AG04449 (cell line): Measurements from ENCODE around the gene EPHB2.

Source experiments
- CTCF ChIA-PET: fragments of 350-600 bp; formaldehyde crosslinking; extraction: SDS; loops from one replicate; lab custom pipeline; 2021; ENCODE audit warnings: antibody characterized with exemption; lab: Yijun Ruan, JAX
- POLR2A ChIA-PET: fragments of 400-600, 350-600 bp; formaldehyde crosslinking; extraction: SDS; loops from one replicate; lab custom pipeline; 2020; ENCODE audit warnings: antibody characterized with exemption, inconsistent platforms; lab: Yijun Ruan, JAX
- DNase-seq: peaks from one replicate; pipeline ENCODE4 v3.0.0-alpha.2; 2010; ENCODE audit warnings: low read depth, low spot score
- H3K4me3 ChIP-seq: 2 replicates; pipeline ENCODE4 v1.5.1; 2011; ENCODE audit warnings: low read depth, mild to moderate bottlenecking, control low read depth, low read length
- TF ChIP-seq, protein P1 (sequence below): IDR thresholded peaks from one replicate; pipeline ENCODE4 v1.5.1; 2011; ENCODE audit warnings: mild to moderate bottlenecking, moderate library complexity, low read length, control low read depth, inconsistent platforms; ENCODE audit not compliant: insufficient read depth; ENCODE audit errors: missing control alignments

The EPHB2 gene

DNA sequence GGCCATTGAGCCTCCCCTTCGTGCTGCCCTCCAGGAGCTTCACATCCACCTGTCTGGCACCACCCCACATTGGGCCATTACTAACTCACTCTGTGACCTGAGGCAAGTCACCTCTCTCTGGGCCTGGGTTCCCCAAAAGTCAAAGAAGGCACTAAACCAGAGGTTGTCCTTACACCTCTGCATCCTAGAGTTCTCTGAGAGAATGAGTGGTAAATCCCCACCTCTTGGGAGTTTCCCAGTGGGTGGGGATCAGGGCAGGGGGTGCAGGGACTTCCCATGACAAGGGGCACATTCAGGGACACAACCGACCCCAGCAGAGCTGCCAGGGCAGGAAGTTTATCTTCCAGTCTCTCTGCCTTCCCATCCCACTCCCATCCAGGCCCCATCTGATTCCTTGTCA, 99.7 kb downstream of the EPHB2 start:
- no peak for DNase-seq
- ChIA-PET CTCF (interaction anchor here (0.6 to 5.4 kb wide), 3 partner anchors 106 to 352 kb away, joined by 3 to 34 read pairs (median 8); no protein-coding TSS in a partner anchor), POLR2A (no interaction called here)
- TF ChIP-seq, protein P1, sequence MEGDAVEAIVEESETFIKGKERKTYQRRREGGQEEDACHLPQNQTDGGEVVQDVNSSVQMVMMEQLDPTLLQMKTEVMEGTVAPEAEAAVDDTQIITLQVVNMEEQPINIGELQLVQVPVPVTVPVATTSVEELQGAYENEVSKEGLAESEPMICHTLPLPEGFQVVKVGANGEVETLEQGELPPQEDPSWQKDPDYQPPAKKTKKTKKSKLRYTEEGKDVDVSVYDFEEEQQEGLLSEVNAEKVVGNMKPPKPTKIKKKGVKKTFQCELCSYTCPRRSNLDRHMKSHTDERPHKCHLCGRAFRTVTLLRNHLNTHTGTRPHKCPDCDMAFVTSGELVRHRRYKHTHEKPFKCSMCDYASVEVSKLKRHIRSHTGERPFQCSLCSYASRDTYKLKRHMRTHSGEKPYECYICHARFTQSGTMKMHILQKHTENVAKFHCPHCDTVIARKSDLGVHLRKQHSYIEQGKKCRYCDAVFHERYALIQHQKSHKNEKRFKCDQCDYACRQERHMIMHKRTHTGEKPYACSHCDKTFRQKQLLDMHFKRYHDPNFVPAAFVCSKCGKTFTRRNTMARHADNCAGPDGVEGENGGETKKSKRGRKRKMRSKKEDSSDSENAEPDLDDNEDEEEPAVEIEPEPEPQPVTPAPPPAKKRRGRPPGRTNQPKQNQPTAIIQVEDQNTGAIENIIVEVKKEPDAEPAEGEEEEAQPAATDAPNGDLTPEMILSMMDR = no peak
- H3K4me3 ChIP-seq = no peak overlapping the region

DNA sequence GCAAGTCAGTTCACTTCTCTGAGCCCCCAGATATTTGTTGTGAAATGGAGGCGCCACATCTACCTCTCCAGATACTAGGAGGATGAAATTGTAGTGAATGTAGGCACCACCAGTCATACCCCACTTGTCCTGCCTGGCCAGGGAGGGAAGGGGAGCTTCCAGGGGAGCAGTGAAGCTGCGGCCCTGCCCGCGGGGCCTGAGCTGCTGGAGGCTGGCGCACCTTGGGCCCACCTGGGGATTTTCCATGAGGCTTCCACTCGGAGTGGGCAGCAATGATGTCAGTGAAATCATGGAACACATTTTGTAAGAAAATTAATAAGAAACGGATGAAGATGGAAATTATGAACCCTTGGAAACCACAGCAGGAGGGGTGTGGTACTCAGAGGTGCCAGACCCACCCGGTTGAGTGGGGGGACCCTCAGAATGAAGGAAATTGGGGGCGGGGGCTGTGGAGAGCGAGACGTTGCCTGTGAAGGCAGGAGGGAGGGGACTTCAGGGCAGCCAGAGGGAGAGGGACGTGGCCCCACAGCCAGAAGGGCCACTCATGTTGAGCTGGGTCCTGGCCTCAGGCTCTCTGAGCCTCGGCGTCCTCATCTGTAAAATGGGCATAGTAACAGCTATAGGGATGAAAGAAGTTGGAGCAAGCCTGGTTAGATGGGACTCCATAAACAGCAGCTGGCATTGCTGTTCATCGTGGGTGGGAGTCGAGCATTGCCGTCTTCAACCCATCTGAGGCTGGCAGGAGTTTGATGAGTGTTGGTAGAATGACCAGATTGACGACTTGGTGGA, 101.6 kb downstream of the EPHB2 start:
- TF ChIP-seq, protein P1 = no peak
- H3K4me3 ChIP-seq = no peak overlapping the region
- CTCF ChIA-PET = interaction anchor here (1.6 to 5.4 kb wide), 4 partner anchors 8 to 108 kb away, joined by 3 to 34 read pairs (median 4); no protein-coding TSS in a partner anchor
- no peak for DNase-seq
- POLR2A ChIA-PET = no interaction called here

DNA sequence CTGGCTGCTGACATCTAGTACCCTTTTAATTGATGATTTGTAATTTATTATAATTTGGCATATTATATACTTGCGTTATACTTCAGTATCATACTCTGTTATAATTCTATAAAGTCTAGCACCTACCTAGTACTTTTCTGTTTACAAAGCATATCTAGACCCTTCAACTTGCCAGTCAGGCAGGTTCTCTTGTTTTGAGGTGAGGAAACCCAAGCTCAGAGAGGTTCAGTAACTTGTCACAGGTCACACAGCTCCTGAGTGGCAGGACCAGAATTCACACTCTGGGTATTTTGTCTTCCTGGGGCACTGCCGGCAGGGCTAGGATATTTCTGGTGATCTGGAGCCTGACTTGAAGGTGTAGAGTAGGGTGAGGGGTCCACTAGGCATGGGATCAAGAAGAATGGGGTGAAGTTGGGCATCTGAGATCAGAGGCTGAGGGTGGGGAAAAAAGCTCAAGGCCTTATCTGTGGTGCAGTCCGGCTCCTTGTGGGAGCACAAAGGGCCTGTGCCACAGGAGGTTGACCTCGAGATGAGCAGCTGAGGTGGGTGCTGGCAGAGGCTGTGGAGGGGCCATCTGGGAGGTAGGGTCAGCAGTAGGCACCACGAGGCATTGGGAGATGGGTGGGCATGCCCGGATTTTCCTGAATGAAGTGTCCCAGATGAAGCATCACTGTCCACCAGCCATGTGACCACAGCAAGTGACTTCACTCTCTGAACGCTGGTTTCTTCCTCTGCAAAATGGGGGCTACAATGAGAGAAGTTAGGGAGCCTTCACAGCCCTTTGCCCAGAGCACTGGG, 102.6 kb downstream of the EPHB2 start:
- POLR2A ChIA-PET = no interaction called here

DNA sequence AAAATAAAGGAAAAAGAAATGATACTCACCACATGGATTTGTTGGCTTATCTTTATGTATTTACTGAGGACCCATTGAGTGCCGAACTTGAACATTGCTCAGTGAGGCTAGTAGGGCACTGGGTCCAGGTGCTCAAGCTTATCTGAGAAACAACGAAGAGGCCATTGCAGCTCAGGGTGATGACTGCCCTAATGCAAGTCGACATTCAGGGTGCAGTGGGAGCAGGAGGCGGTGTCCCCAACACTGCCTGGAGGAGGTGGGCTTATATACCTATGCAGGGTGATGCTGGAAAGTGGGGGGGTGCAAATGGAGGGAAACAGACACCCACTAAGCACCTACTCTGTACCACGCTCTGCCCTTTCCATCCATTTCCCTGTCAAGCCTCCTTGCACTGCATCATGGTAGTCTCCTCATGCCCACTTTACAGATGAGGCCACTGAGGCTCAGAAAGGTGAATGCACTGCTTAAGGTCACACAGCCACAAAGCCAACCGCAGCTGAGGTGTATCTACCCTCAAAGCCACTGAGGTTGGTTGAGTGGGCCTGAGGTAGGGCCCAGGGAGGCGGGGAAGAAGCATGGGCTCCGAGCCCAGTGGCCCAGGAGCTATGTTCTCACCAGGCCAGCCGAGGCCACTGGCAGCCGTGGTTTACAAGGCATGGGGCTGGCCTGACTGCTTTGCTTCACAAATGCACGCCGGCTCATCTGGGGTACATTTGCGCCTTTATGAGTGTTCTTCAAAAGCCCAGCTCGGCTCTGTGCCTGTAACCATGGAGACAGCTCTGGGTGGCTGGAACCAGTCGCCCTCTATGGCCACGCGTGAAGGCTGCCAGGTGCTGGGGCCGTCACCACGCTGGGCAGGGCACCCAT, 103.8 kb downstream of the EPHB2 start:
- TF ChIP-seq, protein P1 = no peak
- DNase-seq = no peak
- ChIA-PET CTCF (no interaction called here), POLR2A (no interaction called here)
- no peak overlapping the region for H3K4me3 ChIP-seq

More for the DNA sequence above, 102.6 kb downstream of the EPHB2 start:
- TF ChIP-seq, protein P1 = no peak
- no peak overlapping the region for H3K4me3 ChIP-seq
- CTCF ChIA-PET = interaction anchor here (1.0 to 1.8 kb wide), 3 partner anchors 11 to 109 kb away, joined by 3 to 4 read pairs (median 4); no protein-coding TSS in a partner anchor
- no peak for DNase-seq

DNA sequence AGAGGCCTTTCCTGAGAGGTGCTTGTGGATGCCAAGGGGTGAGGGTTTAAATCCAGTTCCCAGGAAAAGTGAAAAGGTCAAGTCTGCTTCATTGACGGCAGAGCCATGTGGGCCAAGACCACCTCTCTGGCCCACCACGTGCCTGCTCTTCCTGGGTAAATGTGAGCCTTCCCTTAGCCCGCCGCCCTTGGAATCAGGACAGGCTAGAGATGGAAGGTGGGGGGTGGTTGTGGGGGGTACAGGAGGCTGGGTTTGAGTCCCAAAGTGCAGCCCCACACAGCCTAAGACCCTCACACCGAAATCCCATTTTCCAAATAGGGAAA, 104.4 kb downstream of the EPHB2 start:
- no peak for DNase-seq
- CTCF ChIA-PET = interaction anchor here (0.6 kb wide), 1 partner anchor 115 kb away, joined by 3 read pairs; no protein-coding TSS in a partner anchor
- POLR2A ChIA-PET = no interaction called here
- H3K4me3 ChIP-seq = no peak overlapping the region
- TF ChIP-seq, protein P1 = no peak
